Measurements from ENCODE around the gene TBC1D9B. TPM values are rescaled to one million over a fixed set of nuclear protein-coding genes. Genes with fewer than 3 reads are reported as not detected.

TBC1D9B gene
- polyA plus RNA-seq, 2 donors: 44.8 to 69.5 TPM

DNA sequence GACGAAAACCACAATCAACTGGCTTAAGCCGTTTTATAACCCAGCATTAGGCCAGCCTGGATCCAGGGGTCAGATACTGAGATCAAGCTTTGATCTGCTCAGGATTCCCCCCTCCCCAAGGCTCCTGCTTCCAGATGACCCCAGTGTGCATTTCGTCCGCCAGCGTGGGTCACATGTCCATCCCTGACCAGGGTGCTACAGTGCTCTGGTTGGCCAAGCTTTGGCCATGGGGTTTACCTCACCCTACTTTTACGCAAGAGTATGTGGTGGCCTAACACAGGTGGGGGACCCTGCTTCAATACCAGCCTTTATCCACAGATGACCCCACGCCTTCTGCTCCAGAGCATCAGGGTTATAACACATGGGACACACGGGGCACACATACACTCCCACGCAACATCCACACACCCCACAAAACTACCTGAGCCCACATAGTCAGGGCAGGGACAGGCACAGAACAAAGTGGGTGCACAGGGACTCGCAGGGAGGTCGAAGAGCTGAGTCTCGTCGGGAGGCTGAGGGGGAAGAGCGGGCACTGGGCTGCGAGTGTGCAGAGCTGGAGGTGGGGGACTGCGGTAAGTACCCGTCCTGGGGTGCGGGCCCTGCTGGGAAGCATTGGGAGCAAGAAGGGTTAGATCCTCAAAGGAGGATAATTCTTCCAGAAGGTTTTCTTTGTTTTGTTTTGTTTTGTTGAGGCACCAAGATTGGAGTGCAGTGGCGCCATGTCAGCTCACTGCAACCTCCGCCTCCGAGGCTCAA lies 92.0 kb downstream of the TBC1D9B start:
- Histone ChIP-seq H3K27ac (ENCODE audit: low read depth in 2 of 2, low read length in 1 of 2) (no peak overlapping the region), H3K4me1 (ENCODE audit: control insufficient read depth in 2 of 2, insufficient read depth in 2 of 2, low read length in 1 of 2) (peaks cover 9 to 22% of the 10 kb centered on the region in 2 donors), H3K36me3 (ENCODE audit: control insufficient read depth in 2 of 2, insufficient read depth in 2 of 2, low read length in 1 of 2) (peaks cover 0 to 3% of the 10 kb centered on the region in 2 donors), H3K9me3 (ENCODE audit: control insufficient read depth in 2 of 2, insufficient read depth in 1 of 2, low read depth in 1 of 2, low read length in 1 of 2) (no peaks in the 10 kb centered on the region), H3K27me3 (ENCODE audit: control insufficient read depth in 1 of 2, insufficient read depth in 2 of 2, low read length in 2 of 2) (no peaks in the 10 kb centered on the region), H3K4me3 (ENCODE audit: low read depth in 1 of 2, low read length in 2 of 2) (no peak overlapping the region)
- 96 to 97% methylated on average over 21 of the region's 21 CpGs for WGBS, 2 donors

DNA sequence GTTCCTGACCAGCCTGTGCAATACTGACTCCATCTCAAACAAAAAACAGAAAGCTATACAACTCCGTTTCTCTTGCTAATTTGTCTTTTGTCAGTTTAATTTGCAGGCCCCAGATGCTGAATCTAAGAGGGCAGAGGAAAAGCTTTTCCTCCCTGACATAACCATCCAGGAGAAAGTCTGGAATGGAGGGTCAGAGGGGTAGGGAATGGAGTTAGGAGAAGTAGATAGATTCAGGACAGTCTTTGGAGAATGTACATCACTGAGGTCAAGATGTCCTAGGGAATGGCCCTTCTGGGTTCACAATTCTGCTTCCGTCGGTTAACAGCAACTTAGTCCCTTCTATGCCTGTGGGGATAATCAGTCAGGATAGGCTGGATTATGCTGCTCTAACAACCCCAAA lies 93.6 kb downstream of the TBC1D9B start:
- WGBS, 2 donors: 81 to 83% methylated on average over 3 of the region's 3 CpGs
- Histone ChIP-seq H3K27me3 (ENCODE audit: control insufficient read depth in 1 of 2, insufficient read depth in 2 of 2, low read length in 2 of 2) (no peaks in the 10 kb centered on the region), H3K4me1 (ENCODE audit: control insufficient read depth in 2 of 2, insufficient read depth in 2 of 2, low read length in 1 of 2) (peaks cover 6 to 9% of the 10 kb centered on the region in 2 donors)

DNA sequence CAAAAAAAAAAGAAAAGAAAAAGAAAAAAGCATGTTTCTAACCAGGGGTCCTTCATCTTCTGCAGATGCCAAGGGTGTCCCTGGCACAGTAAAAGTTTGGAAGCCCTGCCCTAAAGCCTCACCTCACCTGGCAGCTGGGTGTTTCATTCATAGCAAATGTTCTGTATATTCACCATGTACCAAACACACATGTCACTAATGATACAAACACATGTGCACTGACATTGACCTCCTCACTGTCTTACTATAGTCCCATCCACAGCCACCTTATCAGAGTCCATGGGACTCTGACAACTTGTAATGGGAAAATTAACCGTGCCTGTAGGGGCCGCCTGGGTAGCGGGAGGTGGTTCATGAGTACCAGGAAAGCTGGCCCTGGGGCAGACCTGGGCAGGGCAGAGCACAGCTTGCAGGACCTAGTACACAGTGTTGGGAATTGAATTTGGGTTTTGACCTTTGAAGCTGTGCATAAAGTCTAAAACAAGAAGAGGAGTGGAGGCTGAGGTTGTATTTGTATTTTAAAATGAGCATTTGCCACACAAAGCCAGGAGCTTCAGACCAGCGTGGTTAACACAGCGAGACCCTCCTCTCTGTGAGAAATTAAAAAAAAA lies 94.6 kb downstream of the TBC1D9B start:
- H3K36me3 ChIP-seq (ENCODE audit: control insufficient read depth in 2 of 2, insufficient read depth in 2 of 2, low read length in 1 of 2): peaks cover 0 to 3% of the 10 kb centered on the region in 2 donors
- H3K27ac ChIP-seq (ENCODE audit: low read depth in 2 of 2, low read length in 1 of 2): no peak overlapping the region
- no peak overlapping the region for H3K4me3 ChIP-seq (ENCODE audit: low read depth in 1 of 2, low read length in 2 of 2)
- H3K4me1 ChIP-seq (ENCODE audit: control insufficient read depth in 2 of 2, insufficient read depth in 2 of 2, low read length in 1 of 2): peaks cover 5% of the 10 kb centered on the region in 2 donors
- 85 to 88% methylated on average over 5 of the region's 5 CpGs for WGBS, 2 donors
- no peaks in the 10 kb centered on the region for H3K27me3 ChIP-seq (ENCODE audit: control insufficient read depth in 1 of 2, insufficient read depth in 2 of 2, low read length in 2 of 2)
- no peaks in the 10 kb centered on the region for H3K9me3 ChIP-seq (ENCODE audit: control insufficient read depth in 2 of 2, insufficient read depth in 1 of 2, low read depth in 1 of 2, low read length in 1 of 2)

More for the DNA sequence above, 93.6 kb downstream of the TBC1D9B start:
- no peaks in the 10 kb centered on the region for H3K9me3 ChIP-seq (ENCODE audit: control insufficient read depth in 2 of 2, insufficient read depth in 1 of 2, low read depth in 1 of 2, low read length in 1 of 2)
- H3K36me3 ChIP-seq (ENCODE audit: control insufficient read depth in 2 of 2, insufficient read depth in 2 of 2, low read length in 1 of 2): peaks cover 0 to 3% of the 10 kb centered on the region in 2 donors
- no peak overlapping the region for H3K27ac ChIP-seq (ENCODE audit: low read depth in 2 of 2, low read length in 1 of 2)
- H3K4me3 ChIP-seq (ENCODE audit: low read depth in 1 of 2, low read length in 2 of 2): no peak overlapping the region

DNA sequence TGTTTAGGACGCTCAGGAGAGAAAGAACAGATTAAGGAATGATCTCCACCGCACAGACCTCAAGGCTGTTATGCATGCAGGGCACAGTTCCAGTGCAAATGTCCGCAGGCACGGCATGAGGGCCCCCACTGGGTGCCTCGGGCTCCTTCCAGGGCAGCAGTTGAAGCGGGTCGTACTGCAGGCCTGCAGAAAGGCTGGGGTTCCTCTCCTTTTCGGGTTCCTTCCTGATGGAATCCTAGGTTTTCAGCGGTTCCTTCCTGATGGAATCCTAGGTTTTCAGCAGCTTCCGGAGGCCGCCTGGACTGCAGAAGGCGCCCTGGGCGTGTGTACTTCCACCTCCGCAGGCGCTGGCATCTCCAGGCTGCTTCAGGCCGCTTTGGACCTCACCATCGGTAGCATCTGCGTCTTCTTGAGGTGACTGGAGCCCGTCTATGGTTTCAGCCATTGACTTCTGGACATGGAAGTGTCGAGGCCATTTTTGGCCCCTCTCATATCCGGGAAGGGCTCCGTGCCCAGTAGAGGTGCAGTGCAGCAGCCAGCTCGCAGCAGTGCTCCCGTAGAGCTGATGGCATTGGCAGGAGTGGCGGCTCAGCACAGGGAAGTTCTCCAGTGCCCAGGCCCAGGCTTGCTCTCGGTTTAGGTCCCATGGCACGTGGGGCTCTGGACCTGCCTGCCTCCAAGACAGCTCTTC lies 95.4 kb downstream of the TBC1D9B start:
- 74 to 78% methylated on average over 27 of the region's 27 CpGs for WGBS, 2 donors
- Histone ChIP-seq H3K27ac (ENCODE audit: low read depth in 2 of 2, low read length in 1 of 2) (no peak overlapping the region), H3K36me3 (ENCODE audit: control insufficient read depth in 2 of 2, insufficient read depth in 2 of 2, low read length in 1 of 2) (peaks cover 0 to 3% of the 10 kb centered on the region in 2 donors), H3K27me3 (ENCODE audit: control insufficient read depth in 1 of 2, insufficient read depth in 2 of 2, low read length in 2 of 2) (no peaks in the 10 kb centered on the region), H3K4me3 (ENCODE audit: low read depth in 1 of 2, low read length in 2 of 2) (no peak overlapping the region), H3K4me1 (ENCODE audit: control insufficient read depth in 2 of 2, insufficient read depth in 2 of 2, low read length in 1 of 2) (peaks cover 2 to 3% of the 10 kb centered on the region in 2 donors), H3K9me3 (ENCODE audit: control insufficient read depth in 2 of 2, insufficient read depth in 1 of 2, low read depth in 1 of 2, low read length in 1 of 2) (no peaks in the 10 kb centered on the region)

Other genes with a start within 250 kb of the TBC1D9B start
- under 1 TPM; 0.05 to 0.12 TPM for gene CBY3, start 226.9 kb downstream of the TBC1D9B start, polyA plus RNA-seq
- 10 to 100 TPM; 68.4 to 87.5 TPM for gene CANX, start 208.9 kb downstream of the TBC1D9B start, polyA plus RNA-seq
- gene MAML1, start 175.1 kb downstream of the TBC1D9B start, polyA plus RNA-seq: 1 to 10 TPM; 7.1 to 7.9 TPM
- 1 to 10 TPM; 3.0 to 6.5 TPM for gene LTC4S, start 113.9 kb downstream of the TBC1D9B start, polyA plus RNA-seq
- gene MGAT4B, start 101.0 kb downstream of the TBC1D9B start, polyA plus RNA-seq: 10 to 100 TPM; 59.2 to 66.8 TPM
- gene SQSTM1, start 87.0 kb downstream of the TBC1D9B start, polyA plus RNA-seq: 100 to 1,000 TPM in 1 of 2 donors, 10 to 100 TPM in 1; 94.8 to 111 TPM
- gene MRNIP, start 49.1 kb downstream of the TBC1D9B start, polyA plus RNA-seq: 10 to 100 TPM; 12.2 to 31.5 TPM
- 10 to 100 TPM in 1 of 2 donors, 1 to 10 TPM in 1; 6.1 to 13.2 TPM for gene RNF130, start 163.9 kb upstream of the TBC1D9B start, polyA plus RNA-seq